ENCODE data around the gene TMEM147. TPM values are rescaled to one million over a fixed set of nuclear protein-coding genes. Genes with fewer than 3 reads are reported as not detected.
"Not testable (repeated sequence)": the region's sequence is repeated elsewhere in the genome, so short reads cannot be mapped to it uniquely, and the experiment has no call there.

The TMEM147 gene
- total RNA-seq, 2 donors from 2014 or later, result 45.0 to 74.1 TPM

DNA sequence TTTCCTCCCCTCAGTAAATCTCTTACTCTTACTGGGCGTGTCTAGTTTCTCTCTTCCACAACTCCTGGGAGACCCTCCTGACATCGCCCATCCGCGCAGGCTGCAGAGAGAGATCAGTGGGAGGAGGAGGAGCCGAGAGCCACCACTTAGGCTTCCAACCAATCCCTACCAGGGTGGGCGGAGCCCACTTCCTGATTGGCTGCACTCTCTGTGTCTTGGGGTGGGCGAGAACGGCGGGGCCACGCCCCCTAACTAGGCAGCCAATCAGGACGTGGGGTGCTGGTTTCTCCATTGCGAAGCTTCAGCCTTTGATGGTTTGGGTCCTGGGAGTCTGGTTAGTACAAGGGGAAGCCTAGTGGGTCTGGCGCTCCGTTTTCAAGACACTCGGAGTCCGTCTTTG is 40.4 kb downstream of the TMEM147 start, which contains the start of gene PMIS2:
Gene PMIS2 (plus strand): TSS at position 326 of the 400 bp plus-strand sequence. CDS start 87 bp downstream, outside the sequence.
- no peaks in the 10 kb centered on the region for H3K36me3 Mint-ChIP-seq (ENCODE audit: low read depth)
- no peaks in the 10 kb centered on the region for H3K9me3 Mint-ChIP-seq
- H3K4me1 Mint-ChIP-seq, result no peaks in the 10 kb centered on the region
- no peak within 1 kb of the TSS for H3K27ac Mint-ChIP-seq
- peaks cover 16% of the 10 kb centered on the region for H3K27me3 Mint-ChIP-seq
- no peak within 1 kb of the TSS for H3K4me3 Mint-ChIP-seq
- ATAC-seq (replicated peaks), result peak; percentile 55

- Mint-ChIP-seq H3K4me3 (no peak overlapping the region), H3K9me3 (no peaks in the 10 kb centered on the region), H3K36me3 (ENCODE audit: low read depth) (no peaks in the 10 kb centered on the region), H3K27me3 (peaks cover 16% of the 10 kb centered on the region), H3K27ac (no peak overlapping the region), H3K4me1 (no peaks in the 10 kb centered on the region)
- no peak for ATAC-seq (replicated peaks)
Observed at GRCh38 chr19:35587321-35587720, 41.9 kb downstream of the TMEM147 start.

DNA sequence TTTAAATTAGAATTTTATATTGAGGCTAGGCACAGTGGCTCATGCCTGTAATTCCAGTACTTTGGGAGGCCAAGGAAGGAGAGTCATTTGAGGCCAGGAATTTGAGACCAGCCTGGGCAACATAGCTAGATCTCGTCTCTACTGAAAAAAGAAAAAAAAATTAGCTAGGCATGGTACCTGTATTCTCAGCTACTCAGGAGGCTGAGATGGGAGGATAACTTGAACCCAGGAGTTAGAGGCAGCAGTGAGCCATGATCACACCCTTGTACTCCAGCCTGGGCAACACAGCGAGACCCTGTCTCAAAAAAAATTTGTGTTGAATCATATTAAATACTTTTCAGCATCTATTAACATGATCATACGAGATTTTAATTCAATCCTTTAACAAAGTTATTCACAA is 45.4 kb downstream of the TMEM147 start:
- Mint-ChIP-seq H3K9me3 (no peaks in the 10 kb centered on the region), H3K27ac (no peak overlapping the region), H3K4me3 (no peak overlapping the region), H3K36me3 (ENCODE audit: low read depth) (no peaks in the 10 kb centered on the region), H3K4me1 (no peaks in the 10 kb centered on the region), H3K27me3 (peaks cover 4% of the 10 kb centered on the region)
- ATAC-seq (replicated peaks), result no peak

GRCh38 chr19:35592226-35592625 is 46.8 kb downstream of the TMEM147 start:
- H3K36me3 Mint-ChIP-seq (ENCODE audit: low read depth), result no peaks in the 10 kb centered on the region
- H3K4me1 Mint-ChIP-seq, result peaks cover 8% of the 10 kb centered on the region
- ATAC-seq (replicated peaks), result no peak
- no peak overlapping the region for H3K4me3 Mint-ChIP-seq
- no peak overlapping the region for H3K27ac Mint-ChIP-seq
- H3K9me3 Mint-ChIP-seq, result no peaks in the 10 kb centered on the region
- H3K27me3 Mint-ChIP-seq, result no peaks in the 10 kb centered on the region

DNA sequence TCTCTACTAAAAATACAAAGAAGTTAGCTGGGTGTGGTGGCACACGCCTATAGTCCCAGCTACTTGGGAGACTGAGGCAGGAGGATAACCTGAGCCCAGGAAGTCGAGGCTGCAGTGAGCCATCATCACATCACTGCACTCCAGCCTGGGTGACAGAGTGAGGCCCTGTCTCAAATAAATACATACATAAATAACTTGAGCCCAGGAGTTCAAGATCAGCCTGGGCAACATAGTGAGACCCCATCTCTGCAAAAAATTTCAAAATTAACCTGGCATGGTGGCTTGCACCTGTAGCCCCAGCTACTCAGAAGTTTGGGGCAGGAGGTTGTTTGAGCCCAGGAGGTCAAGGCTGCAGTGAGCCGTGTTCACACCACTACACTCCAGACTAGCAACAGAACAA is 49.6 kb downstream of the TMEM147 start:
- not testable (repeated sequence) for H3K27ac Mint-ChIP-seq; H3K4me1 Mint-ChIP-seq; H3K27me3 Mint-ChIP-seq; H3K36me3 Mint-ChIP-seq (ENCODE audit: low read depth); H3K4me3 Mint-ChIP-seq; H3K9me3 Mint-ChIP-seq; ATAC-seq (replicated peaks)

- ATAC-seq (replicated peaks), result no peak
- Mint-ChIP-seq H3K4me3 (peak overlapping the region; percentile 30), H3K36me3 (ENCODE audit: low read depth) (no peaks in the 10 kb centered on the region)
Observed at GRCh38 chr19:35595928-35596327, 50.5 kb downstream of the TMEM147 start.

GRCh38 chr19:35596366-35596999 is 51.1 kb downstream of the TMEM147 start:
- Mint-ChIP-seq H3K9me3 (no peaks in the 10 kb centered on the region), H3K27me3 (no peaks in the 10 kb centered on the region), H3K4me1 (peaks cover 8% of the 10 kb centered on the region), H3K36me3 (ENCODE audit: low read depth) (no peaks in the 10 kb centered on the region), H3K27ac (peak overlapping the region; percentile 55), H3K4me3 (peak overlapping the region; percentile 30)
- peak; percentile 97 for ATAC-seq (replicated peaks)

More at GRCh38 chr19:35595928-35596327, 50.5 kb downstream of the TMEM147 start:
- Mint-ChIP-seq H3K27ac (peak overlapping the region; percentile 55), H3K27me3 (no peaks in the 10 kb centered on the region), H3K4me1 (peaks cover 8% of the 10 kb centered on the region), H3K9me3 (no peaks in the 10 kb centered on the region)

Other genes with a start within 250 kb of the TMEM147 start
- gene CD22, start 216.4 kb upstream of the TMEM147 start, total RNA-seq, result 10 to 100 TPM in 1 of 2 donors, 1 to 10 TPM in 1; 5.3 to 11.7 TPM
- under 1 TPM; 0.42 to 0.54 TPM for gene FFAR1, start 197.7 kb upstream of the TMEM147 start, total RNA-seq
- gene FFAR3, start 187.2 kb upstream of the TMEM147 start, total RNA-seq, result 1 to 10 TPM; 1.7 to 2.3 TPM
- under 1 TPM; 0.42 to 0.61 TPM for gene GPR42, start 174.6 kb upstream of the TMEM147 start, total RNA-seq
- not detected for gene FFAR2, start 97.4 kb upstream of the TMEM147 start, total RNA-seq
- gene KRTDAP, start 55.2 kb upstream of the TMEM147 start, total RNA-seq, result not detected
- gene DMKN, start 32.0 kb upstream of the TMEM147 start, total RNA-seq, result 1 to 10 TPM in 1 of 2 donors, under 1 TPM in 1; 0.11 to 1.7 TPM
- gene SBSN, start 17.3 kb upstream of the TMEM147 start, total RNA-seq, result not detected
- gene GAPDHS, start 12.2 kb upstream of the TMEM147 start, total RNA-seq, result not detected
- gene ATP4A, start 18.0 kb downstream of the TMEM147 start, total RNA-seq, result not detected
- gene PMIS2, start 40.5 kb downstream of the TMEM147 start, total RNA-seq, result not detected
- 10 to 100 TPM; 32.0 to 37.2 TPM for gene HAUS5, start 67.1 kb downstream of the TMEM147 start, total RNA-seq
- 10 to 100 TPM; 54.7 to 95.6 TPM for gene RBM42, start 83.4 kb downstream of the TMEM147 start, total RNA-seq
- gene ETV2, start 96.1 kb downstream of the TMEM147 start, total RNA-seq, result under 1 TPM; 0.61 to 0.99 TPM
- gene COX6B1, start 102.7 kb downstream of the TMEM147 start, total RNA-seq, result 100 to 1,000 TPM; 331 to 427 TPM
- gene UPK1A, start 120.9 kb downstream of the TMEM147 start, total RNA-seq, result 1 to 10 TPM in 1 of 2 donors, under 1 TPM in 1; 0.73 to 8.0 TPM
- gene ZBTB32, start 158.9 kb downstream of the TMEM147 start, total RNA-seq, result 100 to 1,000 TPM; 138 to 217 TPM
- gene KMT2B, start 172.4 kb downstream of the TMEM147 start, total RNA-seq, result 100 to 1,000 TPM in 1 of 2 donors, 10 to 100 TPM in 1; 67.4 to 117 TPM
- 100 to 1,000 TPM in 1 of 2 donors, 10 to 100 TPM in 1; 42.3 to 153 TPM for gene IGFLR1, start 196.8 kb downstream of the TMEM147 start, total RNA-seq
- 10 to 100 TPM; 17.8 to 21.6 TPM for gene U2AF1L4, start 199.8 kb downstream of the TMEM147 start, total RNA-seq
- 10 to 100 TPM; 34.0 to 51.2 TPM for gene PSENEN, start 200.0 kb downstream of the TMEM147 start, total RNA-seq
- 10 to 100 TPM; 11.0 to 20.1 TPM for gene LIN37, start 202.9 kb downstream of the TMEM147 start, total RNA-seq
- not detected for gene HSPB6, start 211.4 kb downstream of the TMEM147 start, total RNA-seq
- 10 to 100 TPM; 28.4 to 31.2 TPM for gene PROSER3, start 212.6 kb downstream of the TMEM147 start, total RNA-seq
- gene ARHGAP33, start 229.9 kb downstream of the TMEM147 start, total RNA-seq, result 10 to 100 TPM; 40.3 to 71.7 TPM

All from activated T-helper 17 cell treated with anti-CD3 and anti-CD28 coated beads, Interleukin-2, amount 50 U/mL, for 72 hours (primary cell).